GM18951 (cell line): ENCODE measurements around the gene BCAN.

Source experiments
- POLR2A ChIP-seq: IDR thresholded peaks from 4 replicates; pipeline ENCODE4 v1.6.1; 2011; ENCODE audit warnings: mild to moderate bottlenecking; ENCODE audit not compliant: insufficient read length, insufficient read depth; ENCODE audit errors: extremely low read depth
- in situ Hi-C: fragments of 300-500 bp; cut with MboI; formaldehyde crosslinking; loops from one replicate; pipeline ENCODE4 v1.12.0; 2022; ENCODE audit warnings: low sequenced_read_pairs, mixed read lengths, inconsistent platforms; ENCODE audit not compliant: unreplicated experiment

The BCAN gene

GRCh38 chr1:156664046-156664766 lies 22.3 kb downstream of the BCAN start:
- in situ Hi-C loops: no loop called here
- no peak for TF ChIP-seq POLR2A

GRCh38 chr1:156664767-156665411 lies 23.0 kb downstream of the BCAN start:
- TF ChIP-seq POLR2A: no peak
- in situ Hi-C loops: no loop called here

- in situ Hi-C loops: no loop called here
- TF ChIP-seq POLR2A: no peak
Observed at GRCh38 chr1:156665539-156665938, 23.6 kb downstream of the BCAN start.

GRCh38 chr1:156666862-156667609 lies 25.1 kb downstream of the BCAN start:
- TF ChIP-seq POLR2A: no peak
- in situ Hi-C loops: no loop called here

GRCh38 chr1:156667610-156667967 lies 25.7 kb downstream of the BCAN start:
- TF ChIP-seq POLR2A: no peak
- in situ Hi-C loops: no loop called here

- no peak for TF ChIP-seq POLR2A
- in situ Hi-C loops: no loop called here
Observed at GRCh38 chr1:156667968-156668709, 26.2 kb downstream of the BCAN start.

GRCh38 chr1:156668801-156669637 lies 27.1 kb downstream of the BCAN start:
- no peak for TF ChIP-seq POLR2A
- in situ Hi-C loops: no loop called here

- in situ Hi-C loops: no loop called here
- no peak for TF ChIP-seq POLR2A
Observed at GRCh38 chr1:156669794-156670193, 27.9 kb downstream of the BCAN start.

- no peak for TF ChIP-seq POLR2A
- in situ Hi-C loops: no loop called here
Observed at GRCh38 chr1:156670359-156670758, 28.4 kb downstream of the BCAN start.

- in situ Hi-C loops: no loop called here
Observed at GRCh38 chr1:156670791-156671190, 28.9 kb downstream of the BCAN start.

GRCh38 chr1:156671804-156672203 lies 29.9 kb downstream of the BCAN start:
- in situ Hi-C loops: no loop called here
- TF ChIP-seq POLR2A: no peak

More at GRCh38 chr1:156670791-156671190, 28.9 kb downstream of the BCAN start:
- TF ChIP-seq POLR2A: no peak

GRCh38 chr1:156673387-156674121 lies 31.6 kb downstream of the BCAN start:
- in situ Hi-C loops: no loop called here
- TF ChIP-seq POLR2A: no peak
